B cell (primary cell): Measurements from ENCODE around the gene MEOX2. TPM values are rescaled to one million over a fixed set of nuclear protein-coding genes. Genes with fewer than 3 reads are reported as not detected.

ENCODE experiments used
- ATAC-seq: fragments of 200-7000 bp; cut with Tn5 transposase; one replicate; pipeline ENCODE4 v1.10.0; 2021; ENCODE audit warnings: low read depth, mild to moderate bottlenecking, moderate number of reproducible peaks, moderate library complexity
- CTCF ChIA-PET: fragments of 350-600 bp; sonication (Branson Sonifier 250); formaldehyde crosslinking; loops from one replicate; lab custom pipeline; 2021; ENCODE audit warnings: antibody characterized with exemption, inconsistent platforms; lab: Charles Lee
- POLR2A ChIA-PET: fragments of 350-600 bp; sonication (Branson Sonifier 250); formaldehyde crosslinking; loops from one replicate; lab custom pipeline; 2021; ENCODE audit warnings: antibody characterized with exemption; lab: Charles Lee
- DNase-seq: peaks from one replicate; pipeline ENCODE4 v3.0.0; 2013
- H2AFZ ChIP-seq: 2 replicates; pipeline ENCODE4 v1.6.1; 2012; ENCODE audit warnings: mild to moderate bottlenecking, low read depth, low read length; ENCODE audit not compliant: insufficient read depth, poor library complexity, severe bottlenecking
- H3K27ac ChIP-seq, 2 donors: 1 replicate in 1 of 2; 2 replicates in 1 of 2; pipeline ENCODE4 v1.5.1; 2012 to 2013; ENCODE audit warnings: low read length in 2 of 2, mild to moderate bottlenecking in 2 of 2, moderate library complexity in 1 of 2
- H3K27me3 ChIP-seq, 4 experiments: fragments of 200-600 bp in 1 of 4; sonication (generic) in 1 of 4; replicated peaks in 1 of 4; 1 replicate in 2 of 4; 2 replicates in 2 of 4; pipeline versions ENCODE4 v1.6.1 to v1.7.0; 2013 to 2016; ENCODE audit warnings: low read length in 3 of 4, mild to moderate bottlenecking in 2 of 4, mixed read lengths in 1 of 4, moderate library complexity in 1 of 4; ENCODE audit not compliant: insufficient read depth in 4 of 4, control insufficient read depth in 3 of 4; ENCODE audit errors: control extremely low read depth in 1 of 4
- H3K36me3 ChIP-seq, 2 experiments: replicated peaks in 1 of 2; 1 replicate in 1 of 2; 2 replicates in 1 of 2; pipeline versions ENCODE4 v1.6.1 to v1.7.1; 2013; ENCODE audit warnings: low read length in 1 of 2; ENCODE audit not compliant: insufficient read depth in 2 of 2, control insufficient read depth in 1 of 2; ENCODE audit errors: control extremely low read depth in 1 of 2, extremely low read depth in 1 of 2
- H3K4me1 ChIP-seq, 2 donors: fragments of 200-600 bp in 1 of 2; sonication (generic) in 1 of 2; 1 replicate in 1 of 2; 2 replicates in 1 of 2; pipeline versions ENCODE4 v1.5.1 to v1.6.1; 2013 to 2017; ENCODE audit warnings: low read length in 2 of 2; ENCODE audit not compliant: control insufficient read depth in 2 of 2, insufficient read depth in 2 of 2
- H3K4me2 ChIP-seq: replicated peaks from 2 replicates; pipeline ENCODE3; 2012; ENCODE audit warnings: mild to moderate bottlenecking, low read depth, low read length; ENCODE audit not compliant: poor library complexity, severe bottlenecking
- H3K4me3 ChIP-seq, 5 experiments: fragments of 200-600 bp in 1 of 5; sonication (generic) in 1 of 5; 1 replicate in 3 of 5; 2 replicates in 2 of 5; pipeline versions ENCODE4 v1.5.1 to v1.7.0; 2011 to 2016; ENCODE audit warnings: low read length in 4 of 5, mild to moderate bottlenecking in 4 of 5, low read depth in 2 of 5, control low read depth in 1 of 5, moderate library complexity in 1 of 5; ENCODE audit not compliant: insufficient read depth in 1 of 5; ENCODE audit errors: control extremely low read depth in 1 of 5, extremely low read depth in 1 of 5
- H3K79me2 ChIP-seq: fragments of 200-600 bp; sonication (generic); one replicate; pipeline ENCODE4 v1.6.0; 2016; ENCODE audit warnings: low read length; ENCODE audit not compliant: control insufficient read depth, insufficient read depth
- H3K9ac ChIP-seq: fragments of 200-600 bp; sonication (generic); 2 replicates; pipeline ENCODE4 v1.6.1; 2017; ENCODE audit warnings: mild to moderate bottlenecking, low read length, moderate library complexity
- H3K9me3 ChIP-seq, 3 donors: one replicate each; pipeline versions ENCODE4 v1.6.1 to v1.7.1; 2013; ENCODE audit warnings: low read length in 2 of 3; ENCODE audit not compliant: control insufficient read depth in 2 of 3, insufficient read depth in 1 of 3; ENCODE audit errors: control extremely low read depth in 1 of 3
- H4K20me1 ChIP-seq: 2 replicates; pipeline ENCODE4 v1.6.0; 2012; ENCODE audit warnings: mild to moderate bottlenecking, low read length; ENCODE audit not compliant: insufficient read depth, control insufficient read depth, poor library complexity, severe bottlenecking
- H3K27ac Mint-ChIP-seq: one replicate; pipeline ENCODE4 v1.8.0; 2021; ENCODE audit warnings: mixed read lengths
- H3K27me3 Mint-ChIP-seq: one replicate; pipeline ENCODE4 v1.8.0; 2021; ENCODE audit warnings: mixed read lengths
- H3K4me1 Mint-ChIP-seq: one replicate; pipeline ENCODE4 v1.8.0; 2021; ENCODE audit warnings: mixed read lengths
- H3K4me3 Mint-ChIP-seq: one replicate; pipeline ENCODE4 v1.8.0; 2021; ENCODE audit warnings: mixed read lengths
- H3K9me3 Mint-ChIP-seq: one replicate; pipeline ENCODE4 v1.8.0; 2022; ENCODE audit warnings: mixed read lengths; ENCODE audit not compliant: insufficient read depth
- CTCF ChIP-seq: fragments of 200-600 bp; IDR thresholded peaks from one replicate; pipeline ENCODE4 v1.8.0; 2022; ENCODE audit warnings: antibody characterized with exemption, mild to moderate bottlenecking
- EZH2 ChIP-seq: IDR thresholded peaks from 2 replicates; pipeline ENCODE4 v1.6.1; 2012; ENCODE audit warnings: borderline replicate concordance, low read depth, mild to moderate bottlenecking, moderate library complexity, low read length; ENCODE audit not compliant: insufficient read depth, poor library complexity, severe bottlenecking
- WGBS: methylation state at CpG from one replicate; pipeline ENCODE4 v1.1.5; 2013; ENCODE audit warnings: missing lambda C conversion rate; ENCODE audit not compliant: insufficient coverage; 5-methylcytosine and 5-hydroxymethylcytosine counted together
- intact Hi-C: fragments of 100-400 bp; cut with micrococcal nuclease; formaldehyde crosslinking; loops from one replicate; pipeline ENCODE4 v1.10.0; 2022
- polyA plus RNA-seq: library from polyadenylated mRNA; depleted of rRNA; stranded (reverse); fragments of >200 nt; gene quantifications from 2 replicates; pipeline ENCODE4 v1.2.3, GENCODE V29; 2012
- total RNA-seq, 2 donors: library from RNA; stranded (reverse); fragments of 120-200 nt in 1 of 2; gene quantifications; 1 replicate in 1 of 2; 2 replicates in 1 of 2; pipeline versions ENCODE4 v1.2.3 to v1.2.4, GENCODE V29; 2013 to 2022

Gene MEOX2
- total and polyA plus RNA-seq, 2 donors (not counting 1 experiment from before 2014, with no cell fraction given), result not detected

- no CpG with 5 or more reads among the region's 3 CpGs for WGBS
- H3K4me2 ChIP-seq, result no peak overlapping the region
- H3K27me3 ChIP-seq, result no peaks in the 10 kb centered on the region
- CTCF ChIA-PET, result no interaction called here
- H3K27ac Mint-ChIP-seq, result no peak overlapping the region
- POLR2A ChIA-PET, result no interaction called here
- DNase-seq (no peak), ATAC-seq (no peak)
- H3K79me2 ChIP-seq, result no peaks in the 10 kb centered on the region
- H3K36me3 ChIP-seq, result no peaks in the 10 kb centered on the region
- H2AFZ ChIP-seq, result no peak overlapping the region
- H3K27ac ChIP-seq, result no peak overlapping the region
- H3K9me3 Mint-ChIP-seq, result no peaks in the 10 kb centered on the region
- no peak overlapping the region for H3K4me3 Mint-ChIP-seq
- no peaks in the 10 kb centered on the region for H3K4me1 Mint-ChIP-seq
- no peak overlapping the region for H3K4me3 ChIP-seq
- no peak for TF ChIP-seq EZH2
- no peak for TF ChIP-seq CTCF
- intact Hi-C loops, result no loop called here
- H4K20me1 ChIP-seq, result no peaks in the 10 kb centered on the region
- no peaks in the 10 kb centered on the region for H3K27me3 Mint-ChIP-seq
- no peaks in the 10 kb centered on the region for H3K4me1 ChIP-seq
- no peak overlapping the region for H3K9ac ChIP-seq
- H3K9me3 ChIP-seq, result no peaks in the 10 kb centered on the region
Measured at GRCh38 chr7:15658247-15658646, 28.2 kb downstream of the MEOX2 start.

- intact Hi-C loops, result no loop called here
- no peak for DNase-seq
- Histone ChIP-seq H4K20me1 (no peaks in the 10 kb centered on the region), H3K27ac (no peak overlapping the region), H3K4me2 (no peak overlapping the region), H2AFZ (no peak overlapping the region), H3K27me3 (no peaks in the 10 kb centered on the region), H3K79me2 (no peaks in the 10 kb centered on the region), H3K4me3 (no peak overlapping the region), H3K4me1 (no peaks in the 10 kb centered on the region), H3K9me3 (no peaks in the 10 kb centered on the region), H3K36me3 (no peaks in the 10 kb centered on the region), H3K9ac (no peak overlapping the region)
- H3K27ac Mint-ChIP-seq, result no peak overlapping the region
- POLR2A ChIA-PET, result no interaction called here
- H3K27me3 Mint-ChIP-seq, result no peaks in the 10 kb centered on the region
- ATAC-seq, result no peak
- CTCF ChIA-PET, result no interaction called here
- no peaks in the 10 kb centered on the region for H3K4me1 Mint-ChIP-seq
- H3K9me3 Mint-ChIP-seq, result no peaks in the 10 kb centered on the region
- H3K4me3 Mint-ChIP-seq, result no peak overlapping the region
- no CpG with 5 or more reads among the region's 2 CpGs for WGBS
- TF ChIP-seq CTCF (no peak), EZH2 (no peak)
Measured at GRCh38 chr7:15652776-15653290, 33.6 kb downstream of the MEOX2 start.
